GM12891 (cell line): Measurements from ENCODE around the gene SERPINB1.

Experiments
- POLR2A ChIP-seq: IDR thresholded peaks from 2 replicates; pipeline ENCODE4 v1.6.1; 2011; ENCODE audit warnings: low read depth, low read length, control low read depth
- POLR2AphosphoS5 ChIP-seq: IDR thresholded peaks from 2 replicates; pipeline ENCODE4 v1.6.1; 2011; ENCODE audit warnings: low read depth, low read length, control low read depth
- POU2F2 ChIP-seq: IDR thresholded peaks from 2 replicates; pipeline ENCODE4 v1.6.1; 2011; ENCODE audit warnings: low read depth, mild to moderate bottlenecking, control low read depth, low read length, moderate library complexity

- TF ChIP-seq POLR2A (no peak), POU2F2 (no peak), POLR2AphosphoS5 (no peak)
Measured at GRCh38 chr6:2807342-2808090, 34.1 kb downstream of the SERPINB1 start.
